IPS DF 6.9 (cell line): Measurements from ENCODE around the gene YWHAH.

ENCODE experiments used
- DNase-seq: peaks from one replicate; pipeline ENCODE4 v3.0.0-alpha.2; 2013; ENCODE audit warnings: low read depth, low spot score
- H3K27ac ChIP-seq: one replicate; pipeline ENCODE4 v1.5.1; 2013; ENCODE audit warnings: low read length, control low read depth
- H3K27me3 ChIP-seq: 2 replicates; pipeline ENCODE4 v1.6.1; 2013; ENCODE audit warnings: mild to moderate bottlenecking, low read length; ENCODE audit not compliant: control insufficient read depth, insufficient read depth
- H3K36me3 ChIP-seq: 2 replicates; pipeline ENCODE4 v1.6.1; 2013; ENCODE audit warnings: low read length; ENCODE audit not compliant: control insufficient read depth, insufficient read depth
- H3K4me1 ChIP-seq: 2 replicates; pipeline ENCODE4 v1.6.1; 2013; ENCODE audit warnings: low read length; ENCODE audit not compliant: control insufficient read depth, insufficient read depth
- H3K4me3 ChIP-seq: 2 replicates; pipeline ENCODE4 v1.5.1; 2013; ENCODE audit warnings: mild to moderate bottlenecking, low read length
- H3K9me3 ChIP-seq: 2 replicates; pipeline ENCODE4 v1.6.1; 2013; ENCODE audit warnings: low read length, inconsistent platforms; ENCODE audit not compliant: control insufficient read depth, insufficient read depth
- WGBS: extraction: QIAGEN DNeasy Blood & Tissue Kit; methylation state at CpG from one replicate; pipeline ENCODE4 v1.1.7; 2013; ENCODE audit warnings: mixed read lengths, missing lambda C conversion rate; ENCODE audit not compliant: insufficient read length, insufficient coverage; 5-methylcytosine and 5-hydroxymethylcytosine counted together

Gene YWHAH

DNA sequence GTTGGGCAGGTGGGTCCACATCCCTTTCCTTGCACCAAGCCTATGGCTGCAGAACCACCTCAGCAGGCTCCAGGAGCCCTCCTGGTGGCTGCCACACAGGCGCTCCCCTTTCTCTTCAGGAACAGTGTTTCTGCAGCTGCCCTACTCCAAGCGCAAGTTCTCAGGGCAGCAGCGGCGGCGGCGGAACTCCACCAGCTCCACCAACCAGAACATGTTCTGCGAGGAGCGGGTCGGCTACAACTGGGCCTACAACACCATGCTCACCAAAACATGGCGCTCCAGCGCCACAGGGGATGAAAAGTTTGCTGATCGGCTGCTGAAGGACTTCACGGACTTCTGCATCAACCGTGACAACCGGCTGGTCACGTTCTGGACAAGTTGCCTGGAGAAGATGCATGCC is 38.2 kb upstream of the YWHAH start:
- WGBS = no CpG with 5 or more reads among the region's 16 CpGs
- Histone ChIP-seq H3K4me3 (no peak overlapping the region), H3K27ac (no peak overlapping the region), H3K27me3 (no peaks in the 10 kb centered on the region), H3K4me1 (no peaks in the 10 kb centered on the region), H3K9me3 (no peaks in the 10 kb centered on the region), H3K36me3 (no peaks in the 10 kb centered on the region)
- no peak for DNase-seq

DNA sequence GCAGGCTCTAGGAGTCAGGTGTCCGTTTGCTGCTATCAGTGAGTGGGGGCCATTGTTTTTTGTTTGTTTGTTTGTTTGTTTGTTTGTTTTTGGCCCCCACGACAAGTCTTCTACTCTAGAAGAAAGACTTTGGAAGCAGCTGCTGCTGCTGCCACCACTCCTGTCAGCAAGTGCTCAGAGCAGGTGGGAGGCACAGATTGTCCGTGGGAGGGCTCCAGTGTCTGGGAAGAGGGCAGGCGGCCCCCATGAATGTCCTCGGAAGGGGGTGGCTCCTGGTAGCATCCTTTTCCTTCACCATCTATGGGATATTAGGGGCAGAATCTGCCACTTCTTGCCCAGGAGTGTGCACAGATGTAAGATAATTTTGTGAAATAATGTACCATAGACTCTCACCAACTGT is 37.8 kb upstream of the YWHAH start:
- H3K27ac ChIP-seq = no peak overlapping the region
- H3K27me3 ChIP-seq = no peaks in the 10 kb centered on the region
- no peak for DNase-seq
- H3K4me1 ChIP-seq = no peaks in the 10 kb centered on the region
- no peaks in the 10 kb centered on the region for H3K36me3 ChIP-seq
- no peaks in the 10 kb centered on the region for H3K9me3 ChIP-seq
- no peak overlapping the region for H3K4me3 ChIP-seq
- no CpG with 5 or more reads among the region's 5 CpGs for WGBS

DNA sequence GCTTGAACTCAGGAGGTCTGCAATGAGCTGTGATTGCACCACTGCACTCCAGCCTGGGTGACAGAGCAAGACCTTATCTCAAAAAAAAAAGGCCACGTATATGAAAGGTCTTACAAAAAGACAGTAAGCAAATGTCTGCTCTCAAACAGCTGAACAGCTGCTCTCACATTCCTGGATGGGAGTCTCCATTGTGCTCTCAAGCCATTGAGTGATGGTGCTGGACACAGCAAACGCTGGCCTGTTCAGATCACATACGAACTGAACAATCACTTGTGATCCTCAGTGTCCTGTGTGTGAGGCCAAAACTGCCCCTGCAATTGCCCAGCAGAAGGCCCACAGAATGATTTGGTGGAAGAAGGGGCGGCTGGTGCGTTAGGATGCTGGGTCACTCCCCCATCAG is 34.4 kb upstream of the YWHAH start:
- H3K27ac ChIP-seq = no peak overlapping the region
- no peak for DNase-seq
- H3K9me3 ChIP-seq = no peaks in the 10 kb centered on the region
- no peaks in the 10 kb centered on the region for H3K27me3 ChIP-seq
- no CpG with 5 or more reads among the region's 5 CpGs for WGBS
- H3K4me1 ChIP-seq = no peaks in the 10 kb centered on the region
- H3K4me3 ChIP-seq = no peak overlapping the region
- H3K36me3 ChIP-seq = no peaks in the 10 kb centered on the region

DNA sequence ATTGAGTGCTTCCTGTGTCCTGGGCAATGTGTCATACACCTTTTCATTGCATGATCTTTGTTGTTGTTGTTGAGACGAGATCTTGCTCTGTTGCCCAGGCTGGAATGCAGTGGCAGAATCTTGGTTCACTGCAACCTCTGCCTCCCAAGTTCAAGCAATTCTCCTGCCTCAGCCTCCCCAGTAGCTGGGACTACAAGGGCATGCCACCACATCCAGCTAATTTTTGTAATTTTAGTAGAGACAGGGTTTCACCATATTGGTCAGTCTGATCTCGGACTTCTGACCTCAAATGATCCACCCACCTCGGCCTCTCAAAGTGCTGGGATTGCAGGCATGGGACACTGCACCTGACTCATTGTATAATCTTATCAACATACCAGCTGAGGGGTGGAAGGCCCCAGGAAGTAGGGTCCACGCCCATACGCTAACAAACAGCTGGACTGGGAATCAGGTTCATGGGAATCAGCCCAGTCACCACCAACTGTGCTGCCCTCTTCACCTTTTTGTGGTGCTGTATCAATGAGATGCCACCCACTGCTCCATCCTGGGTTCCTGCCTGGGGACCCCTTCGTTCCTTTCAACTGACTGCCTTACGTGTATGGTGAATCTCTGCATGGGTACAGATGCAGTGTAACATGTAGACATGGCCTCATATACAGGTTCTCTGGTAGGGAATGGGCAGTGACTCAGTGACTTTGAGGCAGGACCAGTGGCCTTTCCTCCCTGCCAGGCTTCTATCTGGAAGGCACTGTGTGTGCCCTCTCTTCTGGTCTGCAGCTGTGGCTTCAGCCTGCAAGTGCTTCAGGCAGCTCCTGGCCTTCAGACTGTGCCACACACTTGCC is 32.5 kb upstream of the YWHAH start:
- Histone ChIP-seq H3K27ac (no peak overlapping the region), H3K4me1 (no peaks in the 10 kb centered on the region), H3K9me3 (no peaks in the 10 kb centered on the region), H3K4me3 (no peak overlapping the region), H3K36me3 (no peaks in the 10 kb centered on the region), H3K27me3 (no peaks in the 10 kb centered on the region)
- DNase-seq = no peak
- no CpG with 5 or more reads among the region's 7 CpGs for WGBS

DNA sequence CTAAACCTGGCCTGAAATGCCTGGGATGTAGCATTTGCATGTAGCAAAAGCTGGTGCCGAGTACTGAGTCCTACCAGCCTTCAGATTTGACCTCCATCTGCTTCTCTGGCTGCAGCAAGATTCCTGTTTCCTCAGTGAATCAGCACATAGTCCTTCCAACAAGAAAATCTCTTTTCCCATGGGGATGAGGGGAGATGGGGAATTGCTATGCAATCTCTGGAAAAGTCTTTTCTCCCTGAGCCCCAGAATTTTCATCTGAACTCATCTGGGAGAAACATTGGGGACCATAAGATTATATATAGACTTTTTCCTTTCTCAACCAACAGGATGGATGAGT is 32.0 kb upstream of the YWHAH start:
- no peaks in the 10 kb centered on the region for H3K9me3 ChIP-seq
- no peak overlapping the region for H3K27ac ChIP-seq
- WGBS = no CpG with 5 or more reads among the region's 1 CpG
- H3K27me3 ChIP-seq = no peaks in the 10 kb centered on the region
- H3K4me1 ChIP-seq = no peaks in the 10 kb centered on the region
- H3K36me3 ChIP-seq = 0 out of 2 replicates have a peak, but pooled peaks cover 3% of the 10 kb centered on the region
- no peak overlapping the region for H3K4me3 ChIP-seq
- DNase-seq = no peak

DNA sequence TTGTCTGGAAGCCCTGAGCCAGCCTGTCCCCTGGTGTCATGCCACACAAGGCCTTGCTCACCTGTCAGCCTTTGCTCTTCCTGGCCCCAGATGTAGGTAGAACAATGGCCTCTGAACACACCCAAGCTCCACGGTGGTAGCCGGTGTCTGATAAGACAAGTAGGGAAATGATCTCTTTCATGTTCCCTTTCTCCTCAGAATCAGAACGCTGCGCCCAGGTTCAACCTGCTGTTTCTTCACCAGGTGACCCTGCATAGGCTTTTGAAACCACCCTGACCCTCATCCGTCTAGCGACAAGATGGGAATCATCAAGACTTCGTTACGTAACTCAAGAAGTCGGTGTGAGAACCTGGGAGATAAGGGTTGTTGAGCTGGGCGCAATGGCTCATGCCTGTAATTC is 28.7 kb upstream of the YWHAH start:
- no CpG with 5 or more reads among the region's 10 CpGs for WGBS
- no peak for DNase-seq
- 0 out of 2 replicates have a peak, but pooled peaks cover 3% of the 10 kb centered on the region for H3K36me3 ChIP-seq
- no peaks in the 10 kb centered on the region for H3K9me3 ChIP-seq
- no peak overlapping the region for H3K27ac ChIP-seq
- no peaks in the 10 kb centered on the region for H3K27me3 ChIP-seq
- H3K4me1 ChIP-seq = no peaks in the 10 kb centered on the region
- no peak overlapping the region for H3K4me3 ChIP-seq

DNA sequence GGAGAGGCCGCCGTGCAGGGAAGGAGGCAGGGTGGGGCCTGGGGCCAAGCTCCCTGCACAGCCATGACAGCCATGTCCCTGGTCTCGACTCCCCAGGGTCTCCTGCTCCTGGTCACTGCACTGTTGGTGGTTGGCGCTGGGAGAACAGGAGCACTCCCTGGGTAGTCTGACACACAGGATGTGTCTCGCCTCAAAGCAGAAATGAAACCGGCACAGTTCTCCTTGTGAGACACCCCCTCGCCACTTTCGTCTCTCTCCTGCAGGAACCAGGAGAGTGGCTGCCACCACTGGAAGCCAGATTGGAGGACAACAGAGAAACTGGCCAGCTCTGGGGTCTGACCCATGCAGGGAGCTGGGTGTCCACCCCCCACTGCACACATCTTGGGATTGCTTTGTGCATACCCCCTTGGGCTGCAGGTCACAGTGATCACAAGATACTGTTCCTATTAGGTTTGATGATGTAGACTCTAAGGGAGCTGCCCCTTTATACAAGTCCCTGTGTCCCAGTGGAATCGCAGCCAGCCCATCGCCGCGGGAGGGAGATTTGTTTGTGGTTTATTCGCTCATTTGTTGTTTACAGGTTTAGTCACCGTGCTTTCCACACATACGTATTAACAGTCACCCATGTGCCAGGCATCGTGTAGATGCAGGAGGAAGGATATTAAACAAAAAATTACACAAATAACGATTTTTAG is 27.0 kb upstream of the YWHAH start:
- Histone ChIP-seq H3K36me3 (0 out of 2 replicates have a peak, but pooled peaks cover 3% of the 10 kb centered on the region), H3K4me3 (no peak overlapping the region), H3K27ac (no peak overlapping the region), H3K9me3 (no peaks in the 10 kb centered on the region), H3K27me3 (no peaks in the 10 kb centered on the region), H3K4me1 (no peaks in the 10 kb centered on the region)
- 100% methylated on average over 1 of the region's 17 CpGs for WGBS
- DNase-seq = no peak

DNA sequence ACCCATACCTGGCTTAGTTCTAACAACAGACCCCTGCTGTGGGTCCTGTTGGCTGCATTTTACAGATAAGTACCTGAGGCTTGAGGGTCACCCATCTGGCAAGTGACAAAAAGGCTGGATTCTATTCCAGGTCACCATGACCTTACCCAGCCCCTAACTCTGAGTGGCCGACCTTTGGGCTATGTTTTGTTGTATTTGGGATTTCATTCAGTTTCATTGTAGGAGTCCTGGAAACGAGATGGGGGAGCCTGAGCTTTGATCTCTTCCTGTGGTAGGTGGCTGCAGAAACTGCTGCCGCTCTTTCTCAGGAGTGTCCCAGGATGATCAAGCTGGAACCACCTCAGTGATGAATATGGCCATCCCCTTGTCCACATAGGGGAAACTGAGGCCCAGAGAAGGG is 24.6 kb upstream of the YWHAH start:
- no peak for DNase-seq
- WGBS = no CpG with 5 or more reads among the region's 3 CpGs
- Histone ChIP-seq H3K9me3 (no peaks in the 10 kb centered on the region), H3K36me3 (0 out of 2 replicates have a peak, but pooled peaks cover 3% of the 10 kb centered on the region), H3K27ac (no peak overlapping the region), H3K4me1 (no peaks in the 10 kb centered on the region), H3K27me3 (no peaks in the 10 kb centered on the region), H3K4me3 (no peak overlapping the region)

DNA sequence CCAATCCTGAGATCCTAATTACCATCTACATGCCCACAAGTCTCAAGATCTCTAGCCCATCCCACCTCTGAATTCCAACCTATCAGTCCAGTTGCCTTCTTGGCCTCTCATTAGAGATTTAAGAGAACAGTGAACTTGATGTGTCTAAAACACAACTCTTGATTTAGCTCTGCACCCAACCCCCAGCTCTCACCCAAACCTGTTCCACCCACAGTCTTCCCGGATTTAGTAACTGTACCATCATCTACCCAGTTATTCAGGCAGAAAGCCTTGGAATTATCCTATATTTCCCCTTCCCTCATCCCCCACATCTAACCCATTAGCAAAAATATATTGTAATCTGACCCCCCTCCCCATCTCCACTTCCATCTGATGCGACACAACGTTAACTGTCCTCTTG is 24.0 kb upstream of the YWHAH start:
- no CpG with 5 or more reads among the region's 3 CpGs for WGBS
- no peak overlapping the region for H3K4me3 ChIP-seq

DNA sequence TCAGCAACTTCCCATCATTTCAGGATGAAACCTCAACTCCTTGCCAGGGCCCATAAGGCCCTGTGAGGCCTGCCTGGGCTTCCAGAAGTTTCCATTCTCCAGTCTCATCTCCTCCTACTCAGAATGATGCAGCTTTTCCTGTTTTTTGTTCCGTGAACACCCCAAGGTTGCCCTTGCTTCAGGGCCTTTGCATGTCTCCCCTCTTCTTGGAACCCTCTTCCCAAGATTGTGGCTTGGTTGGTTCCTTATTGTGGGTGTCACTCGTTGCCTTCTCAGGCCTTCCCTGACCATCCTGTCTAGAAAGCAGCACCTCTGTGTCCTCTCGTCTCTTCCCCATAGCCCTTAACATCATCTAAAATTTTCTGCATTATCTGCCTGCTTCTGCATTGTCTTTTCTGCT is 23.2 kb upstream of the YWHAH start:
- Histone ChIP-seq H3K4me3 (no peak overlapping the region), H3K36me3 (0 out of 2 replicates have a peak, but pooled peaks cover 3% of the 10 kb centered on the region), H3K9me3 (no peaks in the 10 kb centered on the region), H3K27me3 (no peaks in the 10 kb centered on the region), H3K4me1 (no peaks in the 10 kb centered on the region), H3K27ac (no peak overlapping the region)
- no peak for DNase-seq
- no CpG with 5 or more reads among the region's 3 CpGs for WGBS

More for the DNA sequence above, 24.0 kb upstream of the YWHAH start:
- H3K9me3 ChIP-seq = no peaks in the 10 kb centered on the region
- no peak for DNase-seq
- no peaks in the 10 kb centered on the region for H3K4me1 ChIP-seq
- H3K27me3 ChIP-seq = no peaks in the 10 kb centered on the region
- no peak overlapping the region for H3K27ac ChIP-seq
- 0 out of 2 replicates have a peak, but pooled peaks cover 3% of the 10 kb centered on the region for H3K36me3 ChIP-seq
